Activated CD4-positive, CD25-positive, alpha-beta regulatory T cell (primary cell): Measurements from ENCODE around the gene PEX14.
A peak's percentile ranks its signal among the peaks of the same experiment; 100 is the strongest.
"Not testable (repeated sequence)": the region's sequence is repeated elsewhere in the genome, so short reads cannot be mapped to it uniquely, and the experiment has no call there.

ENCODE experiments used
- DNase-seq, 4 experiments: peaks; one replicate each; lab custom pipeline; 2025; lab: John Stamatoyannopoulos, UW

PEX14 gene

DNA sequence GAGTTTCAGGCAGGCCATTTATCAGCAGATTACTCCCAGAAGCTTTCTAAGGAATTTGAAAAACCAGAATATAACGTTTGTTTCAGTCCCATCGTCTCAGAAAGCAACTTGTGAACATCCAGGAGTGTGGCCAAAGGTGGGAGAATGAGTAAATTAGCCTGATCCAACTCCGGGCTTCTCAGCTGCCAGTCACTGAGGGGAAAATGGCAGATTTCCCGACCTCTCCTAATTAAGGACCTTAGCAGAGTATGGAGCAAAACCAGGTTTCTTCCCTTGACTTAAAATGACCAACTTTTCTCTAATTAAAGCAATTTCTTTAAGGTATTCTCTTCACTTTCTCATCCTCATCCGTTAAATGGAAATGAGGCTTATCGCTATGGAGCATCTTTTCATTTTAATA, 23.9 kb upstream of the PEX14 start:
- no peak for DNase-seq

DNA sequence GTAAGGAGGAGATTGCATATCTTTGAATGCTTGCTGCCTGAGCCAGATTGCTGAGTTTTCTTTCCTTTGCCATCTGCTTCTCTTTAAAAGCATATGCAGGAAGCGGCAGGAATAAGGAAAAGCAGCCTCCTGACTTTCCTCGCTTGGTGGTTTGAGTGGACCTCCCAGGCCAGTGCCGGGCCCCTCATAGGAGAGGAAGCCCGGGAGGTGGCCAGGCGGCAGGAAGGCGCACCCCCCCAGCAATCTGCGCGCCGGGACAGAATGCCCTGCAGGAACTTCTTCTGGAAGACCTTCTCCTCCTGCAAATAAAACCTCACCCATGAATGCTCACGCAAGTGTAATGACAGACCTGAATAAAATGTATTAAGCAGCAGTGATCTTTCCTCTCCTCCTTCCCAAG, 23.5 kb upstream of the PEX14 start:
- no peak for DNase-seq

DNA sequence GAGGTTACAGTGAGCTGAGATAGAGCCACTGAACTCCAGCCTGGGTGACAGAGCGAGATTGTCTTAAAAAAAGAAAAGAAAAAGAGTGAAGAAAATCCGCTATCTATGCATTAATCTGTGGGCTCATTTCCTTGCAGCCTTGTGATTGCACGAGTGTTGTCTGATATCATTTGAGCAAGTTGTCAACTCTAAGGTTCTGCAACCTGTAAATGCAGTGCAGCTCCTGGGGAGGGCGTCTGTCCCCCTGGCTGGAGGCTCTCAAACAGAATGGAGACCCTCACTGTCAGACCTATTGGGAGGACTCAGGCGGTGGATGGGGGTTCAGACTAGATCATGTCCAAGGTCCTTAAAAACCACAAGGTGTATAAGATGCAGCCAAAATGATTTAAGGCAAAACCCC, 18.7 kb upstream of the PEX14 start:
- no peak for DNase-seq

DNA sequence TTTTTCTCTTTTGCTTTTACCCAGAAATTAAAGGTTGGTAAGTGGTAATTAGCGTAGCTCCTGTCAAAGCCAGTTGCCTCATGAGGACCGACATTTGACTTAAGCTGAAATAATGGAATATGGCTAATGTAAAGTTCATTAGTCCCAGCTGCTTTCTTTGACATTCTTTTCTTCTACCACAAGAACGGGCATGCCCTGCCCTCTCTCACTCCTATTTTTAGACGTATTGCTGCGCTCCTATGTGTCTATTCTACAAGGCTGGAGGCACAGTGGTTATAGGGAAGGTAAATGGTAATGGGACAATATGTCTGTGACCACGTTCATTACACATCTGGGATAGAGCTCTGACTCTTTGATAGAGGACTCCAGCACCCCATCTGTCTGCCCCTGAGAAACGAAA, 18.1 kb upstream of the PEX14 start:
- DNase-seq: no peak

DNA sequence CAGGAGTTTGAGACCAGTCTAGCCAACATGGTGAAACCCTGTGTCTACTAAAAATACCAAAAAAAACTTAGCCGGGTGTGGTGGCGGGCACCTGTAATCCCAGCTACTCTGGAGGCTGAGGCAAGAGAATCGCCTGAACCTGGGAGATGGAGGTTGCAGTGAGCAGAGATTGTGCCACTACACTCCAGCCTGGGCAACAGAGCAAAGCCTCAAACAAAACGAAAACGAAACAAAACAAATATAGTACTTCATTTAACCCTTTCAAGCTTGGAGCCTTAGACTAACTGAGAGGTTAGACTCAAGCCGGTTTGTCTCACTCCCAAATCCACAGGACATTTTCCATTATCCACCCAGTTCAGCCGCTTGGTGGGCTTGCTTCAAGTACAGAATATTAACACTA, 17.3 kb upstream of the PEX14 start:
- DNase-seq: not testable (repeated sequence)

DNA sequence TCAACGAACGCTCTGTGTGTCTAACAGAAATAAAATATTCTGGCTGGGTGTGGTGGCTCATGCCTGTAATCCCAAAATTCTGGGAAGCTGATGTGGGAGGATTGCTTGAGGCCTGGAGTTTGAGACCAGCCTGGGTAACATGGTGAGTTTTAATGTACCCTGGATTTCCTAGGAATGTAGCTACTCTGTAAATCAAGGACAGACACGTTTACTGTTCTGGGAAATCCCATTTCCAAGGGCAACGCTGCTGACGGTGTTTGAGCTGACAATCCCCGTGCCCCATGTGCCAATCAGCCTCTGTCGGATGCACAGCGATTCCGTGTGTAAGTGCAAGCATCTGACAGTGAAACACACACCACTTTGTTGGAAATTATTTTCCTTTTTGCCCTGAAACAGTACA, 16.9 kb upstream of the PEX14 start:
- DNase-seq: no peak

DNA sequence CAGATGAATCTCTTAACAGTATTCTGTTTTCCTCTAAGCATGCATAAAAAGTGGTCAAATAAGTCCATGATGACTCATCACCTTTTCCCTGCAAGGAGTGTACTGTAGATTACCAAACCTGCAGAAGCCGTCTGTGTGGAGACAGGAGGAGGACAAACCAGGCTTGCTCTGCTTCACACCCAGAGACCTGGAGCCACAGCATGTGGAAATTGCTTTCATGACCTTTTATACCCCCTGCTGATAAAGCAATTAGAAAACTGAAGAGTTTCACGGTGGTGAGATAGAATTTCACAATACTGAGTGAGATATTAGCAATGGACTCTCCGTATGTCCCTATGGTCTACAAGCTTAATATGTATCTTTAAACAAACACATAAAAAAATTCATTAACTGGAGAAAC, 15.6 kb upstream of the PEX14 start:
- no peak for DNase-seq

DNA sequence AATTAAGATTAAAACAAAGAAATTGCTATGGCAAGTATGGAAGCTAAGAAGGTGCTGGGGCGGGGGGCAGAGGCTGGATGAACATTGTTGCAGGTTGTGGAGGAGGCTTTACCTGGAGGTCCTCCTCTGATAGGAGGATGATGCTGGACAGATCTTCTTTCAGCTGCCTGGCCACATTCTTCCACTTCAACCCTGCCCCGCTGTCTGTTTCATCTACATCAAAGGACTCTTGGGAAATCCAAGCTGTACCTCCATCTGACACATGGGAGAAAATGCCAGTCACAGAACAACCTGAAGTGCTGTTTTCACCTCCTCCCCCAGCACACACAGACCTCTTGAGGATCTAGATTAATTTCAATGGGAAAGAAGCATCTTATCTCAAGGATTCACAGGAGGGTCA, 7.7 kb upstream of the PEX14 start:
- DNase-seq: no peak

DNA sequence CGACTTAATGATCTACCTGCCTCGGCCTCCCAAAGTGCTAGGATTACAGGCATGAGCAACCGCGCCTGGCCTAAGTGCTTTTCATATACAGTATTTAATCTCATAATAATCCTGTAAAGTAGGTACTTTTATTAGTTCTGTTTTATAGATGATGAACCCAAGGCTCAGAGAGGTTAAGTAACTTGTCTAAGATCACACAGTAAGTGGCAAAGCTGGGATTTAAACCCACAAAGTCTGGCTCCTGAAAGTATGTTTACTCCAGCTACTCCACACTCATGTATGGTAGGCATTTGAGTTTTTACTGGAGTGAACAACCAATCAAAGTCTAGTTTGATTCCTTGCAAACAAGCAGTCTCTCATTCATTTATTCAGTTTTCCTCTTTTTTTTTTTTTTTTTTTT, 4.7 kb upstream of the PEX14 start:
- no peak for DNase-seq

DNA sequence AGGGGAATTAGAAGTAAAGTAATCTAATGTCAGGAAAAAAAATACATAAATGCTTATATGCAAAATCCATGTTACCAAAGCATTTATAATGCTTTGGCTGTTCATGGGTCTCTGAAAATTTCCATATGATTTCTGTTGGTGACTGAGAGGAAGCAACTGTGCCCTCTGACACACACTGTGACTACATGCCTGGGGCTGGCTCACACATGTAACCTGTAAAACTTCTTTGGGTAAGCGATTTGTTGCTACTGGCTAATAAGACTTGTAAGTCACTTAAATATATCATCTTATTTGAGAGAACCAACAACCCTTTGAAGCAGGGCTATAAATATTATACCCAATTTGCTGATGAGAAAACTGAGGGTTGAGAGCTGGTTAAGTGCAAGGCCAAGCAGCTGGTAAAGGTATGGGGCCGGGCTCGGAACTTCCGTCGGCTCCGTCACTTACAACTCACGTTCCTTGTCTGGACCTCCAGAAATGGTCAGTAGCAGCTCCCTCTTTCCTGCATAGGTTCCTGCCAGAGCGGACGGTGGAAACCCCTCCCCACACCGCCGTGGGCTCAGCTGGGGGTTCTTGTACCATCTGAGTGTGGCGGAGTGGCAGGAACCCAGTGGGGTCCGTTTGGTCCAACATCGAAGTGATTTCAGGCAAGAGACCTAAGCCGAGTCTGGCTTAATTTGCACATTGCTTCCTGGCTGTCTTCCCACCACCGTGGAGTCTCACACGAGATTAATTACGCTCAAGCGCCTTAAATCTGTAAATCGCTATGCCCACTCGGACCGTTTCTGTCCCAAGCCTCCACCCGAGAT, 3.1 kb upstream of the PEX14 start:
- DNase-seq: no peak

DNA sequence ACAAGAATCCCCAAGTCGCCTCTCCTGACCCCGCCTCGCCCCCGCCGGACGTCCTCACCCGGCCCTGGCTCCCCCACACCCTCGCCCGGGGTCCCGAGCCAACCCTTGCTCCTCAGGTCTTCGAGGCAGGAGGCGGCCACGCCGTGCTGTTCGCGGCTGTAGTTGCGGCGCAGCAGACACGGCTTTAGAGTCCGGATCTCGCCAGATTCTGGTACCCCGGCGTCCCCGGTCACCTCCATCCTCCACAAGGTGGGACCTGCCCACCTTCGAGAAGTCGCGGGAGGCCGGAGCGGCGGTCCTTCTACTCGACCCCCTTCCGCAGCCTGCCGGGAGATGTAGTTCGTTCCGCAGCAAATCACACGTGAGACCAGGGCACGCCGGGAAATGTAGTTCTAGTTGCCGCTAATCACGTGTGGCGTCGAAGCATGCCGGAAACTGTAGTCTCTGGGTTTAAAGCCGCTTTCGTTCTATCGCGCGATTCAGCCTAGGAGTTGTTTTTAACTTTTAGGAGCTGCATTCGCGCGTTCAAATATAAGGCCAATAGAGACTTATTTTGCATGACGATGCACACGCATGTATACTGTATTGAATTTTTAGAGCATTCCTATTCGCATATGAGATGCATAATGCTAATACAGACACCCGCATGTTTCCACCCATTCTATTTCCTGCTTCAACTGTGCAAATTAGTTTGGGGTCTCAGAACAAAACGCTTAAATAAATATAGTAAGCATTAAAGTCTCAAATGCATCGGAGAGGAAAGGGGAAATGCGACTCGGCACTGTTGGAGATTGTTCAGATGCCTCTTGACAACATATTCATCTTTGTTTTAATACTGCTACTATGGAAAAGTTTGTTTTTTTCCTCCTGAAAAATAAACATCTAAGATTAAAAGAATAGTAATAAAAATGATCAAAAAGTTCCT, 2.3 kb upstream of the PEX14 start, which contains the start of gene DFFA:
DFFA (minus strand) TSS at position 310 of the 925 bp plus-strand sequence; CDS start at position 239, 71 bp downstream.
- DNase-seq: peak; percentile 78 to 82 (median 80)

DNA sequence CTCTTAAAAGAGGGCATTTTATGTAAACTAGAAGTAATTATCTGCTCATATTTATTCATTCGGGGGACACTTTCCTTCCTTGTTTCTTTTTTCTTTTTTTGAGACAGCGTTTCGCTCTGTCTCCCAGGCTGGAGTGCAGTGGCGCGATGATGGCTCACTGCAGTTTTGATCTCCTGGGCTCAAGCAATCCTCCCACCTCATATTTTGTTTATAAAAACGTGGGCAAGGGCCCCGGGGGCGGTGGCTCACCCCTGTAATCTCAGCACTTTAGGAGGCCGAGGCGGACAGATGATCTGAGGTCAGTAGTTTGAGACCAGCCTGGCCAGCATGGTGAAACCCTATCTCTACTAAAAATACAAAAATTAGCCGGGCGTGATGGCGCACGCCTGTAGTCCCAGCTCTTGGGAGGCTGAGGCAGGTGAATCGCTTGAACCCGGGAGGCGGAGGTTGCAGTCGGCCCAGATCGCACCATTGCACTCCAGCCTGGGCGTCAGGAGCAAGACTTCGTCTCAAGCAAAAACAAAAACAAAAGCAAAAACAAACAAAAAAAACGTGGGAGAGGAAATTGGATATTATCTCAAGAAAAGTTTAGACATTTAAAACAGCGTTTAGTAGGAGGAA, 1.5 kb upstream of the PEX14 start:
- DNase-seq: no peak

DNA sequence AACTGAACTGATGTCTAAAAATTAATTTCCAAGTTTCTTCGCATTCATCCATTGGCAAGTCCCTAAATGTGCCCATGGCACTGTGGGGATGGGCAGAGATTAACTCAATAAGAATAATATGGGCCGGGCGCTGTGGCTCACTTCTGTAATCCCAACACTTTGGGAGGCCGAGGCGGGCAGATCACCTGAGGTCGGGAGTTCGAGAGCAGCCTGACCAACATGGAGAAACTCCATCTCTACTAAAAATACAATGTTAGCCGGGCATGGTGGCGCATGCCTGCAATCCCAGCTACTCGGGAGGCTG, 489 bp upstream of the PEX14 start:
- not testable (repeated sequence) for DNase-seq

DNA sequence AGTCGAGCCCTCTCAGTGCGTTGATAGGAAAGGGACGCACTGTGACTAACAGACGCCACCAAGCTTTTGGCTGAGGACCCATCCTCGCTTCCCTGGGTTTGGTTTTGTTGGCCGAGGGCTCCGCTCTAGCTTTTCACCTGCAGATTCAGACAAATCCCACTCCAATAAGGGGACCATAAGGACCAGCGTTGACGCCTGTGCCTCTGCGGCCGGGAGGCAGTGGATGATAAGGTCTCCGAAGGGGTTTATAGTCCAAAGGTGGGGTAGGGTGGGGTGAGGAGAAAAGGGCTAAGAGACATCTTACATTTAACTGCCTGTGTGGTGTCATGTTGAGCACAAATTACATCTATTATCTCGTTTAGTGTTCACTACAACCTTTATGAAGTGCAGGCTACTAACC, 760 bp downstream of the PEX14 start:
- no peak for DNase-seq

DNA sequence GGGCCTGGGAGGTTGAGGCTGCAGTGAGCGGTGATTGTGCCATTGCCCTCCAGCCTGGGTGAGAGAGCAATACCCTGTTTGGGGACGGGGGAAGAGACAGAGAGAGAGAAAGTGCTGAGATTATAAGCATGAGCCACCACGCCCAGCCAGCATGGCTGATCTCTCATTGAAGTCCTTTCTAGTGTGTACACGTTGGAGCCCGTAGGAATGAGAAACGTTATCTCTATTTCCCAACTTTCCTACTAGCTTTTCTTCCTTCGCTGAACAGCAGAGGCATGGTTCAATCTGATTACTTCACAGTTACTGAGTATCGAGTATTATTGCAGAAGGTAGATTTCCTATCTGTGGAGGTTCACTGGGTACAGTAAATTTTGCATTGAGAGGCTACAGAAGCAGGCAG, 4.5 kb downstream of the PEX14 start:
- no peak for DNase-seq

DNA sequence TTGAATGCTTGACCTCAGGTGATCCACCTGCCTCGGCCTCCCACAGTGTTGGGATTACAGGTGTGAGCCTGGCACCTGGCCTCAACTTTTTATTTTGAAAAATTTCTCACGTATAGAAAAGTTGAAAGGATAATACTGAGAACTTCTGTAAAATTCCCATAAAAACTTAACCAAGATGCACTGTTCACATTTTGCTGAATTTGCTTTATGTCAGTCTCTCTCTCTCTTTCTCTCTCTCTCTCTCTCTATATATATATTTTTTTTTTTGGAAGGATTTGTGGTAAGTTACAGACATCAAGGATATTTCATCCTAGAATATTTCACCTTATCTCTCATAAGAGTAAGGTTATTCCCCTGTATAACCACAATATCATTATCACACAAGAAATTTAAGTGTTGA, 5.9 kb downstream of the PEX14 start:
- DNase-seq: no peak

DNA sequence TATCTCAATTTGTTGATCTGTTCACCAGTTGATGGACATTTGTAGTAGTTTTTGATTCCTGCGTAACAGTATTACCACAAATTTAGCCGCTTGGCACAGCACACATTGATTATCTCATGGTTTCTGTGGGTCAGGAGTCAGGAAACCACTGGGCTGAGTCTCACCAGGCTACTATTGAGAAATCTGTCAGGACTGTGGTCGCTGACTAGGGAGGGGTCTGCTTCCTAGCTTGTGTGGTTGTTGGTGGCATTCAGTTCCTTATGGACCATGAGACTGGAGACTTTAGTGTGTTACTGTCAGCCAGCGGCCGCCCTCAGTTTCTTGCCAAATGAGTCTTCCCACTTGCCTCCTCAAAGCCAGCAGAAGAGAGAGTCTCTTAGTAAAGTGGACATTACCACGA, 9.8 kb downstream of the PEX14 start:
- DNase-seq: no peak

DNA sequence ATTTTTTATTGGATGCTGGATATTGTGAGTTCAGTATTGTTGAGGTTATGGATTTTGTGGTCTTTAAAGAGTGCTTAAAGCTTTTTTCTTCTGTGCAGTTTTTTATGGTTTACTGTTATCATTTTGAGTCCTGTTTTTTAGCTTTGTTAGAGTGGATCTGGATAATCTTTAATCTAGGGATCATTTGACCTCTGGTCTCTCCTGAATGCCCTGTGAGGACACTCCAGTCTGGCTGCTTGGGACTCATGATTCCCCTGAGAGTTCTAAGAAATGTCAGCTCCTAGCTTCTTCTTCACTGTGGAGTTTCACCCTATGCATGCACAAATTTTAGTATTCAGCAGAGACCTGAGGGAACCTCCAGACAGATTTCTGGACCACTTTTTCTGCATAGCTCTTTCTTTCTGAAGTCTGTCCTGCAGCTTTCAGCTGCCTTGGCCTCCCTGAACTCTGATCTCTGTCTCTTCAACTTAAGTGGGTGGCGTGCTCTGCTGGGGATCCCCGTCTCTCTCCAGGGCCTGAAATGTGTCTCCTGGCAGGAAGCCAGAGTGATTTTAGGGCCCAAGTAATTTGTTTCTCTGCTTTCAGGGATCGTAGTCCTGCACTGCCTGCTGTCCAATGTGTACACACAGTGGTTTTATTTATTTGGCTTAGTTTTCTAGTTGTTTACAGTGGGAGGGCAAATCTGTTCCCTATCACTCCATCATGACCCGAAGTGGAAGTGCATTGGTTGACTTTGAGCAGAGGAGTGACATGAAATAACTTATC, 14.7 kb downstream of the PEX14 start:
- no peak for DNase-seq

DNA sequence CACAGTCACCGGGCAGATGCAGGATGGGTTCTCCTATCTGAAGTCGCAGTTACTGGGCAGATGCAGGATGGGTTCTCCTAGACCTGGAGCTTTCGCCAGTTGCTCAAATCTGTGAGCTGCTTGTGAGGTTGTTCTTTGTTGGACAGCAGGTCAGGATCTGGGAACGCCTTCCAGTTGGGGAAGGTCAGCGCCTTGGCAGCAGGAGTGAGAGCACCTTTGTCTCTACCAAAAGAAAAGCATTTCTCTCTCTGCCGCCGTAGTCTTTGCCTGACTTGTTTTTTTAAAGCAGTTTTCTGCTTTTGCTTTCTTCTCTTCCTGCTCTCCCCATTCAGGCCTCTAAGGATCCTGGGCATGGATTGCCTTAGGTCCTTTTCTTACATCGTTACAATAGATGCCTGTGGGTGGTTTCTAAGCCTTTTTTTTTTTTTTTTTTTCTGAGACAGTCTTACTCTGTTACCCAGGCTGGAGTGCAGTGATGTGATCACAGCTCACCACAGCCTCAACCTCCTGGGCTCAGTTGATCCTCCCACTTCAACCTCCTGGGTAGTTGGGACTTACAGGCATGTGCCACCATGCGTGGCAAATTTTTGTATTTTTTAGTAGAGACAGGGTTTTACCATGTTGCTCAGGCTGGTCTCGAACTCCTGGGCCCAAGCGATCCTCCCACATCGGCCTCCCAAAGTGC, 15.7 kb downstream of the PEX14 start:
- DNase-seq: no peak

DNA sequence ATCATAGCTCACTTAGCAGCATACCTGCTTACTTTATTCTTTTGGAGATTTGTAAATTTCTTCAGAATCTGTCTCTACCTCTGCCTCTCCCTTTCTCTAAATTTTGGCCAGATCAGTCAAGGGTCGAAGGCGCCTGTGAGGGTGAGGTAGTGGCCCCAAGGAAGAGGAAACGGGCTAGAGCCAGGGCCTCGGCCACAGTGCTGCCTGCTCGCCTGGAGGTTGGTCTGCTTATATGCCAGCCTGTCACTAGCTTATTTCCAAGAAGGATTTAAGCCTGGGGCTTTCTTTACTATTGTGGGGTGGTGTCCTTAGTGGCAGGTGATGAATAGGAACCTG, 19.6 kb downstream of the PEX14 start:
- DNase-seq: no peak

DNA sequence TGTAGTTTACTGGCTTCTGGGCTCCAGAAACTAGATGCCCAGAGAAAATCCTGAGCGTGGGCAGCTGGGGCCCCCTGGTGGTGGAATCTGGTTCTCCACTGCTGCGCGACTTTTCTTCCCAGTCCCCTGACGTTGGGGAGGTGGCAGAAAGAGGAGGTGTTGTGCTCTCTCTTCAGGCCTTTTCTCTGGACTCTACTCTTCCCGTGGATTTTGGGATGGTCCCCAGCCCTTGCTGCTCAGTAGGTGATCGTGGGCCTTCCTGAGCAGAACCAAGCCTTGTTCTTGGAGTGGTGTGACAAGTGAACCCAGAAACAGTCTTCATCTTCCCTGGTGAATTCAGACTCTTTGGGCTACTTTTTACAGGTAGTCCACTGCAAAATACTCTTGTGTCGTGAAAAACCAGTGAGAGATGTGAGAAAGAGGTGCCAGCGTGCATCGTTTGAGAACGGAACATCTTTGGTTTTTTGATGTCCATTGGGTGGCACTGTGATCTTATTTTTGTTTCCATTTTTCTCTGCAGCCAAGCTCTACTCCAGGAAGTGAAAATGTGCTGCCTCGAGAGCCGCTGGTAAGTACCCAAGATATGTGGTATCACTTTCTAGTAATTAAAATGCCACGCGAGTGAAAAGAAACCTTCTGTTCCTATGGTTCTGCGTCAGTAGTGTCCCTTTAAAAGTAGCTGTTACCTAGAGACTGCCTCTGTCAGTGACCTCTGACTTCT, 20.2 kb downstream of the PEX14 start:
- peak; percentile 50 to 76 (median 62) for DNase-seq
